Pancreas (tissue), 10 donors: ENCODE measurements around the gene GNAL. TPM values are rescaled to one million over a fixed set of nuclear protein-coding genes. Genes with fewer than 3 reads are reported as not detected.

Experiments
- ATAC-seq, 4 donors: fragments of 200-7000 bp; cut with Tn5 transposase; one replicate each; pipeline versions ENCODE4 v1.8.0 to v1.9.1; 2020; ENCODE audit warnings: mild to moderate bottlenecking in 4 of 4, moderate library complexity in 4 of 4
- DNase-seq, 6 donors: peaks; one replicate each; pipeline ENCODE4 v3.0.0-alpha.2; 2020
- FAIRE-seq: peaks from 2 replicates; lab custom pipeline; 2012; peaks lifted over from hg19 to GRCh38; lab: Jason Lieb, UNC
- H3K27ac ChIP-seq, 4 donors: fragments of 200-600 bp; sonication (generic); 1 replicate in 3 of 4; 2 replicates in 1 of 4; pipeline versions ENCODE4 v1.5.0 to v1.8.0; 2020
- H3K27me3 ChIP-seq, 4 donors: fragments of 200-600 bp; one replicate each; pipeline ENCODE4 v1.8.0; 2021
- H3K36me3 ChIP-seq, 3 donors: fragments of 200-600 bp; sonication (generic) in 1 of 3; one replicate each; pipeline versions ENCODE4 v1.5.0 to v1.8.0; 2020 to 2021
- H3K4me1 ChIP-seq, 3 donors: fragments of 200-600 bp; one replicate each; pipeline ENCODE4 v1.8.0; 2021
- H3K4me3 ChIP-seq, 4 donors: fragments of 200-600 bp; sonication (generic) in 2 of 4; one replicate each; pipeline versions ENCODE4 v1.5.0 to v1.8.0; 2020 to 2021
- H3K9me3 ChIP-seq, 4 donors: fragments of 200-600 bp; one replicate each; pipeline ENCODE4 v1.8.0; 2021
- CTCF ChIP-seq, 4 donors: fragments of 200-600 bp; sonication (generic) in 3 of 4; IDR thresholded peaks; one replicate each; pipeline versions ENCODE4 v1.5.0 to v1.8.0; 2021; ENCODE audit warnings: antibody characterized with exemption in 4 of 4
- WGBS, 2 donors: extraction: QIAGEN DNeasy Blood & Tissue Kit; methylation state at CpG; one replicate each; pipeline ENCODE4 v1.1.7; 2013; 5-methylcytosine and 5-hydroxymethylcytosine counted together
- intact Hi-C, 3 donors: fragments of 100-400 bp; cut with DNase I; formaldehyde crosslinking; loops; one replicate each; pipeline versions ENCODE4 v1.11.1 to v1.14.2; 2022
- polyA plus RNA-seq, 2 donors: library from polyadenylated mRNA; stranded (reverse); fragments of 200-250 nt; gene quantifications; one replicate each; pipeline ENCODE4 v1.2.3, GENCODE V29; 2013
- total RNA-seq, 6 donors: library from RNA; stranded (reverse); fragmentation: NEBNext Ultra II Directional in 4 of 6; extraction: Animal tissue kit (Norgen Biotek cat#: 25700) in 4 of 6; gene quantifications; one replicate each; pipeline versions ENCODE4 v1.2.1 to v1.2.4, GENCODE V29; 2021 to 2023
- donor health status: healthy with polysubstance abuse.
- donor health status: DM: no; HTN: no; CAD: no; lungs with moderate emphysema.
- donor health status: DM: no; HTN: no; CAD: no.
- donor health status: control.
- donor health status: control.
- donor health status: Bipolar disorder and iron deficiency.
- donor health status: DM: yes; HTN: yes; CAD: no.
- donor health status: DM: no; HTN: no; CAD: no.
- donor health status: DM: no; HTN: no; CAD: no.
- donor health status: DM: yes; HTN: yes; CAD: no.

The GNAL gene
- total and polyA plus RNA-seq, 8 donors = 0.22 to 2.2 (median 0.71) TPM

- Histone ChIP-seq H3K9me3 (no peaks in the 10 kb centered on the region), H3K36me3 (no peaks in the 10 kb centered on the region), H3K27ac (no peak overlapping the region), H3K27me3 (no peaks in the 10 kb centered on the region), H3K4me1 (no peaks in the 10 kb centered on the region), H3K4me3 (no peak overlapping the region)
- ATAC-seq = no peak
- DNase-seq = no peak
- intact Hi-C loops = no loop called here
- WGBS, 2 donors = 72% methylated on average over 17 of the region's 17 CpGs
- TF ChIP-seq CTCF (IDR thresholded peaks at IDR 0.05) = no peak
- FAIRE-seq = no peak
These were observed 129.6 kb downstream of the GNAL start for GRCh38 chr18:11818486-11819203.

- ATAC-seq (no peak), FAIRE-seq (no peak), DNase-seq (no peak)
- Histone ChIP-seq H3K36me3 (no peaks in the 10 kb centered on the region), H3K4me3 (no peak overlapping the region), H3K4me1 (no peaks in the 10 kb centered on the region), H3K27me3 (no peaks in the 10 kb centered on the region), H3K27ac (no peak overlapping the region), H3K9me3 (no peaks in the 10 kb centered on the region)
- TF ChIP-seq CTCF (IDR thresholded peaks at IDR 0.05) = no peak
- 69 to 87% methylated on average over 2 of the region's 2 CpGs for WGBS, 2 donors
- intact Hi-C loops = no loop called here
These were observed 130.9 kb downstream of the GNAL start for GRCh38 chr18:11819938-11820337.

GRCh38 chr18:11820697-11821096 lies 131.6 kb downstream of the GNAL start:
- Histone ChIP-seq H3K4me3 (no peak overlapping the region), H3K27me3 (no peaks in the 10 kb centered on the region), H3K9me3 (no peaks in the 10 kb centered on the region), H3K27ac (no peak overlapping the region), H3K4me1 (no peaks in the 10 kb centered on the region), H3K36me3 (no peaks in the 10 kb centered on the region)
- intact Hi-C loops = no loop called here
- TF ChIP-seq CTCF (IDR thresholded peaks at IDR 0.05) = no peak
- FAIRE-seq = no peak
- WGBS, 2 donors = 43 to 68% methylated on average over 2 of the region's 2 CpGs
- no peak for DNase-seq
- ATAC-seq = no peak

GRCh38 chr18:11821208-11821607 lies 132.1 kb downstream of the GNAL start:
- WGBS, 2 donors = 85 to 86% methylated on average over 7 of the region's 7 CpGs
- Histone ChIP-seq H3K36me3 (no peaks in the 10 kb centered on the region), H3K4me3 (no peak overlapping the region), H3K9me3 (no peaks in the 10 kb centered on the region), H3K4me1 (no peaks in the 10 kb centered on the region), H3K27me3 (no peaks in the 10 kb centered on the region), H3K27ac (no peak overlapping the region)
- no peak for ATAC-seq
- DNase-seq = no peak
- intact Hi-C loops = no loop called here
- no peak for TF ChIP-seq CTCF (IDR thresholded peaks at IDR 0.05)
- FAIRE-seq = no peak

- intact Hi-C loops = no loop called here
- FAIRE-seq (no peak), DNase-seq (no peak), ATAC-seq (no peak)
- 92 to 94% methylated on average over 36 to 40 of the region's 40 CpGs for WGBS, 2 donors
- no peak overlapping the region for H3K27ac ChIP-seq
- no peak for TF ChIP-seq CTCF (IDR thresholded peaks at IDR 0.05)
- no peak overlapping the region for H3K4me3 ChIP-seq
- no peaks in the 10 kb centered on the region for H3K27me3 ChIP-seq
- no peaks in the 10 kb centered on the region for H3K4me1 ChIP-seq
- H3K9me3 ChIP-seq = no peaks in the 10 kb centered on the region
- H3K36me3 ChIP-seq = no peaks in the 10 kb centered on the region
These were observed 132.7 kb downstream of the GNAL start for GRCh38 chr18:11821643-11822237.
